ENCODE data around the gene NSDHL.
"Not testable (repeated sequence)": the region's sequence is repeated elsewhere in the genome, so short reads cannot be mapped to it uniquely, and the experiment has no call there.

Gene NSDHL

GRCh38 chrX:152893980-152894610 lies 63.2 kb downstream of the NSDHL start:
- no peak for DNase-seq (ENCODE audit: low read depth in 2 of 2)

GRCh38 chrX:152895121-152895520 lies 64.3 kb downstream of the NSDHL start:
- DNase-seq (ENCODE audit: low read depth in 2 of 2) = no peak

- no peak for DNase-seq (ENCODE audit: low read depth in 2 of 2)
Measured at GRCh38 chrX:152895724-152896420, 65.0 kb downstream of the NSDHL start.

DNA sequence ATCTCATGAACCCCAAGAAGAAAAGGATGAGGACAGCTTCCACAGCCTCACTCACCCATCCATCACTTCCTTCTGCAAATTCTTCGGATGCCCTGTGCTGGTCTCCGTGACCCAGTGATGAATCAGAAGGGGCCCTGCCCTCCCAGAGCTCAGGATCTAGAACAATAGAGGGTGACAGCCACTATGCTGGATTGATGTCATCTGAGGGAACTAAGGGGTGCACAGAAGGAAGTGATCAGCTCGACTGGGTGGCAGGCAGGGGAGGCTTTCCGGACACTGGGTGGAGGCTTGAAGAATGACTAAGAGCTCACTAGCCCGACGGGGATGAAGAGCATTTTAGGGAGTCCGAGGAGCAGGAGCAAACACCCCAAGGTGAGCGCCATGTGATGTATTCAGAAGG lies 65.6 kb downstream of the NSDHL start:
- DNase-seq (ENCODE audit: low read depth in 2 of 2) = no peak

GRCh38 chrX:152897222-152898131 lies 66.6 kb downstream of the NSDHL start, which contains the start of gene ZNF185:
Gene ZNF185 (plus strand): TSS chrX:152898067. CDS start chrX:152914490, 16,423 bp downstream.
- DNase-seq (ENCODE audit: low read depth in 2 of 2) = no peak

- no peak for DNase-seq (ENCODE audit: low read depth in 2 of 2)
Measured at GRCh38 chrX:152898442-152898841, 67.6 kb downstream of the NSDHL start.

DNA sequence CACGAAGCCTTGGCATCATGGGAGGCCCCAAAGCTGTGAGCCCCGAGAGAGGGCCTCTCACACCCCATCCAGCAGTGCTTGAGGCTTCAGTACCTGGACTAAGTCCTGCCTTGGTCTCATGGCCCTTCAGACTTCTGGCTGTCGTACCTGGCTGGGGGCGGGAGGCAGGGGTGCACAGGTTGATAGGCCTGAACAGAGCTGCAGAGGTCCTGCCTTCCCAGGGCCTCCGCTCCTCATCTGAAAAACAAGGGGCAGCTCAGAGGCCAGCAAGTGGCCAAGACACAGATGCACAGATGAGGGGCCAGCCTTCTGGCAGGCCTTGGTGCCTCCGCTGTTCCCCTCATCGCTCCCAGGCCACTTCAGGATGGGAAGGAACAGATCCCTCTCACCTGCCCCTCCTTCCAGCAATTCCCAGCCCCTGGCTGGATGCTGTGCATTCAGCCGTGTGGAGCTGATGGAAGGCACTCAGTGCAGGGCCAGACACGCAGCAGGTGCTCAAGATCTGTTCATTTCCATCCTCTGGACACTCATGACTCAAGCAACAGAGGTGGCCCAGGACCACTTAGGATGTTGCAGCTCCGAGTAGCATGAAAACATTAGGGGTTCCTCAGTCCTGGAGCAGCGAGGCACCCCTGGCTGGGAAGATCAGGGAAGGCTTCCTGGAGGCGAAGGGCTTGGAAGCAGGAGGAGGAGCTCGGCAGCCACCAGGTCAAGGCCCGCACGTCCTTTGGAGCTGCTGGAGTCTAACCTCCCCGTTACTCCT lies 68.4 kb downstream of the NSDHL start:
- DNase-seq (ENCODE audit: low read depth in 2 of 2) = no peak

DNA sequence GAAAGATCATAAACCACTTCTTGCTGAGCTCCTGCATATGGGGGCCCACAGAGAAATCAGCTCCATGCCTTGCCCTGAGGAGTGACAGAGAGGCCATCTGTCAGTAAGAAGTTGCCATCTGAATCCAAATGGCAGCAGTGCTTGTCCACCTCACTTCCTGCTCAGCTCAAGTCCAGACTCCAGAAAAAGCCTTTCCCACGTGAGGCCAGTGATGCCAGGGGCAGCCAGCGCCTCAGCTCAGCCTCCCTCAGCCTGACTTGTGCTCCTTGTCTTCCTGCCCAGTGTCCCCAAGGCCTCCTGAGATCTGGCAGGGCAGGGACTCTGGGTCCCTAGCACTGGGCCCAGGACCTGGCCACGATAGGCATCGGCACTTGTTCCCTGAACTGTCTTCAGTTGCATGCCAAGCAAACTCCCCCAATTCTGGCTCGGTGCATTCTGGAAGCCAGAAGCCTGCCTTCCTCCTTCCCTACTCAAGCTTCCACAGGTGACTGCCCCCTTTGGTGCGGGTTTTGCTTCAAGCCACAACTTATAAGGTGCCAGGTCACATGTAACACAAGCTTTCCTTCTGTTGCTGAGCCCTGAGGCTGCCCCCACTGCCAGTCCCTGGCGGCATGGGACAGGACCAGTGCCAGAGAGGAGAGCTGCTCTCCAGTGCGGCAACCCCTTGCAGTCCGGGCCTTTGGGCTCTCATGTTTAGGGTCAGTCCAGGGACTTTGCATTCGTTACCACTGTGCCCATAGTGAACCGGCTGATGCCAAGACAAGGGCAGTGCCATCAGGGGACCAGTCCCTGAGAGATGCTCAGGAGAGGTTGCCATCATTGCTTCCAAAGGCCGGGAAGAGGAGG lies 69.2 kb downstream of the NSDHL start:
- no peak for DNase-seq (ENCODE audit: low read depth in 2 of 2)

DNA sequence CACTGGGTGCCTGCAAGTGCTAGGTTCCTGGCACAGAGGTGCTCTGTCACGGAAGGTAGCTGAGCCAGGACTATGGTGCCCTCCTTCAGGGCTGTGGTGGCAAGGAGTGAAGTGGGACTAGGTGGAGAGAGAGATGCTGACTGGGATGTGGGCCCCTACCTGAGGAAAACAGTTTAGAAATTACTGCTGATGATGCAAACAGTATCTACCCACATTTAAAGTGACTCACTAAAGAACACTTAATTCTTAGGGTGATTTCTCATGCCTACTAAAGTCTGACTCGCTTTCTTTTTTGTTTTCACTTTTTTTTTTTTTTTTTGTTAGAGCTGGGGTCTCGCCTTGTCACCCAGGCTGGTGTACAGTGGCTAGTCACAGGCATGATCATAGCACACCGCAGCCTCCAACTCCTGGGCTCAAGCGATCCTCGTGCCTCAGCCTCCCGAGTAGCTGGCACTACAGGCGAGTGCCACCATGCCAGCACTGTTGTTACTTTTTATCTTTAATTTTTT lies 70.1 kb downstream of the NSDHL start:
- no peak for DNase-seq (ENCODE audit: low read depth in 2 of 2)

- DNase-seq (ENCODE audit: low read depth in 2 of 2) = no peak
Measured at GRCh38 chrX:152901816-152902501, 71.1 kb downstream of the NSDHL start.

GRCh38 chrX:152902502-152902820 lies 71.6 kb downstream of the NSDHL start:
- DNase-seq (ENCODE audit: low read depth in 2 of 2) = no peak

DNA sequence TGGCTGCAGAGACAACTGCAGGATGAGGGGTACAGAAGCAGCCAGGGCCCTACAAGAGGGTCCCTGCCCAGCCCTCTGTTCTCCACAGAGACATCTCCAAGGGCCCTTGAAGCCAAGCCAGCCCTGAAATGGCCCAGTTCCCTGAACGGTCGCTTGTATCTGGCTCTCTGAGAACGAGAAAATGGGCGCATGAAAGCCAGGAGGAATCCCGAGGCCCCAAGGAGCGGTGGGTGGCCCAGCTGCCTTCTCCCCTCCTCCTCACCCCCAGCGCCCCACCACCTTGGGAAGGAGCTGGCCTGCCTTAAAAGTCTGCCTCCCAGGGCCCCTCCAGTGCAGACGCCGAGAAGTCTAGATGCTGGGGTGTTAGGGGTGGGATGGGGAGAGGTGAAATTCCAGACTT lies 72.7 kb downstream of the NSDHL start:
- no peak for DNase-seq (ENCODE audit: low read depth in 2 of 2)

DNA sequence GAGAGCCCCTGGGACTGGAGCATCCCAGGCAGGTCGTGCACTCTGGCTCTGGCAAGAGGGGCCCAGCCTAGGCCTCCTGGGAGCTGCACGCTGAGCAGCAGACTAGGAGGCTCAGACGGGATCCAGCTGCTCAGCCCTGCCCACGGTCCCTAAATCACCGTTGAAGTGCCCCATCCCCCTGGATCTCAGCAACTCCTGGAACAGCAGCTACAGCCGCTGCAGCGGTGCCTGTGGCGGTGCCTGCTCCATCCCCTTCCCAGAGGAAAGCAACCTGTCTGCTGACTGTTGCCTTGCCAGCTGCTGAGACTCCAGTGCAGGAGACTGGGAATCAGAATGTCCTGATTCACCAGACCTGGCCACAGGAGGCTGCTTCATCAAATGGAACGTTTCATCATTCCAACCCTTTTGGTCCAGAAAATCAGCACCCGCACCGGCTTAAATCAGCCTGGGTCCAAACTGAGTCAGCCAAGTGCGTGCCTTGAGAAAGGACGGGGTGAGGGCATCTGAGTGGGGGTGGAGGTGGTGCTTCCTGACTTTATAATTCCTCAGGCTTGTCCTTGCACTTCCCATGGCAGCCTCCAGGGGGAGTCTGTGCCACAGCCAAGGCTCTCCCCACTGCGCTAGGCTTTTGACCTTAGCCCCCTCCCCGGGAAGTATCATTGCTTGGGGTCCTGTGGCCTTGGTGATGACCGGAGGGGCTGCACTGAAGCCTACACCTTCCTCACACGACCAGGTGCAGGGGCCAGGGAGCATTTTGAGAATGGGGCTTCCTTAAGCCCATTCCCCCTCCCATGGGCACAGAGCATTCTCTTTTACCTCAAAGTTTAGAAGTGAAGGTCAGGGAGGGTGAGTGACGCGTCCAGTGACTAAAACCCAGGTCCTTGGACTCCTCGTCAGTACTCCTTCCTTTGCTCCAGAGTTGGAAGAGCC lies 73.6 kb downstream of the NSDHL start:
- DNase-seq (ENCODE audit: low read depth in 2 of 2) = peak; percentile 3 to 17

- no peak for DNase-seq (ENCODE audit: low read depth in 2 of 2)
Measured at GRCh38 chrX:152905081-152905420, 74.2 kb downstream of the NSDHL start.

DNA sequence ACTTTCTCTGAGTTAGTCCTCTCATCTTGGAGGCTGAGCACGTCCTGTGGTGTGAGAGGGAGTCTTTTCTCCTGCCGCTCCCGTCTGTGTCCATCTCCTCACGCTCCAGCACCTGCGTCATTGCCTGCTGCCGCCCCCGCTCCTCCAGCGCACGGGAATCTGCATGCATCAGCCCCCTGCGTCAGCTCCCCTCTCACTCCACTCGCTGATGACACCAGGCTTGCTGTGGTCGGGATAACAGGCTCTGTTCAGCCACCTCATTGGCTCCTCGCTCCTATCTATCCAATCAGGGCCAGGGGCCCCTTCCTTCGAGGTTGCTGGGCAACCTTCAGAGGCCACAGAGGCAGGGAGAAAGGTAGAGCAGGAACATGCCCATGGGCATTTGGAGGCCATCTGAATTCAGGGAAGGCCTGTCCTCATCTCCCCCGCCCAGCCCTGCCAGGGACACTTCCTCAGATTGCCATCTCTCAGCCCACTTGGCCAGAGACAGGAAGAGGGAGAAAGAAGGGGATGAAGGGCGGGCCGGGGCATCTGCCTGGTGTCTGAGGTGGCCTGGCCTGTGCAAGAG lies 76.3 kb downstream of the NSDHL start:
- DNase-seq (ENCODE audit: low read depth in 2 of 2) = no peak

DNA sequence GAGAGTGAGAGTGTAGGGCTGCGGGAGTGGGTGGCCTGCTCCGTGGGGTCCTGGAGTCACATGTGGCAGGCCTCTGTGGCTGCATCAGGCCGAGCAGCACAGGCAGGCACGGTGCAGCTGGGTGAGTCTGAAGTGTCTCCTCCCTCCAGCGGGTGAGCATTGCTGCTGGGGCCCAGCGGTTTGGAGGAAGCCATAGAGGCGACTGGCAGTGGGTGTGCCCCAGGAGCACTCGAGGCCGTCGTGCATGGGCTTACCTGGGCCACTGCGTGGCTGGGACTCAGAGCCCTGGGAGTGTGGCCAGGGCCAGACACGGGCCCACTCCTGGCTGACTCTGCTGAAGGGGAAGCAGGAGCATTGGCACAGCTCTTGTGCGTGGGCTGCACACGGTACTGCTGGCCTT lies 77.6 kb downstream of the NSDHL start:
- DNase-seq (ENCODE audit: low read depth in 2 of 2) = no peak

DNA sequence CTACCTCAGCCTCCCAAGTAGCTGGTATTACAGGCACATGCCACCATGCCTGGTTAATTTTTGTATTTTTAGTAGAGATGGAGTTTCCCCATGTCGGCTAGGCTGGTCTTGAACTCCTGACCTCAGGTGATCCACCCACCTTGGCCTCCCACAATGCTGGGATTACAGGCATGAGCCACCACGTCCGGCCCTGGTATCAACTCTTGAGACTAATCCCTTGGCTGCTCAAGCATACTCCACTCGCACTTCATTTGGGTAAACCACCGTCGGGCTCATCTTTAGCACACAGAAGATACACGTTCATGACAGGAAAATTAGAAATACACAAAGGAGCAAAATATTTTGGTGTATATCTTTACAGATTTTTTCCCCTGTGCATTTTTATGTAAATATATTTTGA lies 79.2 kb downstream of the NSDHL start:
- DNase-seq (ENCODE audit: low read depth in 2 of 2) = not testable (repeated sequence)

- no peak for DNase-seq (ENCODE audit: low read depth in 2 of 2)
Measured at GRCh38 chrX:152912106-152912505, 81.2 kb downstream of the NSDHL start.

GRCh38 chrX:152912641-152913040 lies 81.8 kb downstream of the NSDHL start:
- DNase-seq (ENCODE audit: low read depth in 2 of 2) = no peak
